KBM-7 (cell line): ENCODE measurements around the gene MBP.

ENCODE experiments used
- DNase-seq: peaks from one replicate; pipeline ENCODE4 v3.0.0-alpha.2; 2015
- in situ Hi-C: fragments of 300-500 bp; cut with MboI; formaldehyde crosslinking; loops from 2 replicates; pipeline ENCODE4 v1.14.3; 2020; ENCODE audit warnings: low sequenced_read_pairs, low pct_unique_long_range_greater_than_20kb, mixed read lengths

The MBP gene

GRCh38 chr18:77132369-77133050 lies at the start of gene MBP:
Gene MBP, minus strand, starts transcription at chr18:77132783. Its CDS starts 27,522 bp downstream, at chr18:77105261.
- peak; percentile 51 for DNase-seq
- in situ Hi-C loops = no loop called here

- DNase-seq = no peak
- in situ Hi-C loops = no loop called here
Measured at GRCh38 chr18:77181950-77182707, 49.5 kb upstream of the MBP start.

GRCh38 chr18:77178559-77178958 lies 46.0 kb upstream of the MBP start:
- no peak for DNase-seq
- in situ Hi-C loops = no loop called here

- in situ Hi-C loops = no loop called here
- no peak for DNase-seq
Measured at GRCh38 chr18:77177009-77177408, 44.4 kb upstream of the MBP start.

- no peak for DNase-seq
- in situ Hi-C loops = no loop called here
Measured at GRCh38 chr18:77173275-77174030, 40.9 kb upstream of the MBP start.

- DNase-seq = no peak
Measured at GRCh38 chr18:77170890-77171410, 38.4 kb upstream of the MBP start.

GRCh38 chr18:77168811-77169311 lies 36.3 kb upstream of the MBP start:
- DNase-seq = no peak
- in situ Hi-C loops = no loop called here

More at GRCh38 chr18:77170890-77171410, 38.4 kb upstream of the MBP start:
- in situ Hi-C loops = no loop called here

GRCh38 chr18:77167251-77167650 lies 34.7 kb upstream of the MBP start:
- DNase-seq = no peak
- in situ Hi-C loops = no loop called here

GRCh38 chr18:77166523-77166922 lies 33.9 kb upstream of the MBP start:
- no peak for DNase-seq
- in situ Hi-C loops = no loop called here

GRCh38 chr18:77165503-77166188 lies 33.1 kb upstream of the MBP start:
- in situ Hi-C loops = no loop called here
- no peak for DNase-seq

- no peak for DNase-seq
- in situ Hi-C loops = no loop called here
Measured at GRCh38 chr18:77164763-77165485, 32.3 kb upstream of the MBP start.

- no peak for DNase-seq
- in situ Hi-C loops = no loop called here
Measured at GRCh38 chr18:77164026-77164425, 31.4 kb upstream of the MBP start.

- in situ Hi-C loops = no loop called here
Measured at GRCh38 chr18:77162580-77162979, 30.0 kb upstream of the MBP start.

GRCh38 chr18:77161961-77162360 lies 29.4 kb upstream of the MBP start:
- DNase-seq = no peak
- in situ Hi-C loops = no loop called here

More at GRCh38 chr18:77162580-77162979, 30.0 kb upstream of the MBP start:
- DNase-seq = peak; percentile 21

- in situ Hi-C loops = no loop called here
- DNase-seq = no peak
Measured at GRCh38 chr18:77161383-77161782, 28.8 kb upstream of the MBP start.

GRCh38 chr18:77160515-77160914 lies 27.9 kb upstream of the MBP start:
- in situ Hi-C loops = no loop called here

GRCh38 chr18:77157312-77157711 lies 24.7 kb upstream of the MBP start:
- in situ Hi-C loops = no loop called here

More at GRCh38 chr18:77160515-77160914, 27.9 kb upstream of the MBP start:
- peak; percentile 65 for DNase-seq

GRCh38 chr18:77155031-77155430 lies 22.4 kb upstream of the MBP start:
- in situ Hi-C loops = no loop called here
- DNase-seq = no peak

More at GRCh38 chr18:77157312-77157711, 24.7 kb upstream of the MBP start:
- DNase-seq = no peak
